Measurements from ENCODE around the gene CLDN5.

CLDN5 gene

DNA sequence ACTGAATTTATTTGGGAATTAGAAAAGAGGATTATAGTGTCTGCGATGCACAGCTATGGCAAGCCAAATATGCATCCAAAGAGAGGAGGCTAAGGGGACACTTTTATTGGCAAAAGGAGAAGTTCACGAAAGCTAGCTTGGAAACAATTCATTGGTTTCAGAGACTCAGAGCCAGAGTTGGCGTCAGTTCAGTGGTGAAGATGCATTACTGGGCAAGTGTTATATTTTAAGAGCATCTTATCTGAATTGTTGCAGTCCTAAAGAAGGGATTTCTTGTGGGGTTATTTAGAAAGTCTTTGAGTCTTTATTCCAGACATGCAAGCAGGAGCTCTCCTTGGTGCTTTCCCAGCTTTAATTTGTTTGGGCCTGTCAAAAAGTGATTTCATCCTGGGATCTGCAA is 15.0 kb downstream of the CLDN5 start:
- no peak overlapping the region for H3K4me3 ChIP-seq (ENCODE audit: low read depth, low read length)
- TF ChIP-seq CTCF (IDR thresholded peaks at IDR 0.05; ENCODE audit: low read depth, low read length), result no peak

- no peak for TF ChIP-seq CTCF (IDR thresholded peaks at IDR 0.05; ENCODE audit: low read depth, low read length)
Measured at GRCh38 chr22:19508024-19508776, 16.0 kb downstream of the CLDN5 start.

DNA sequence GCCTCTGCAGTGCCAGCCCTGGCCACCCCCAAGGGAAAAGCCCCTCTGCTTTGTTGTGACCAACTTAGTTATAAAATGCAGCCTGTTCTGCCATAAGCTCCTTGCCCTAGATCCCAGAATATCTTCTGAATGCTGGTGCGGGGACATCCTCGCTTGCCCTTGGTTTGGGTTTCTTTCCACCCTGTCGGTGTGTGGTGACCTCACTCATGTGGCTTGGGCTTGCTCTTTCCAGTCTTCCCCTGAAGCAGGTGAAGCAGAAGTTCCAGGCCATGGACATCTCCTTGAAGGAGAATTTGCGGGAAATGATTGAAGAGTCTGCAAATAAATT is 16.7 kb downstream of the CLDN5 start:
- H3K4me3 ChIP-seq (ENCODE audit: low read depth, low read length), result no peak overlapping the region
- TF ChIP-seq CTCF (IDR thresholded peaks at IDR 0.05; ENCODE audit: low read depth, low read length), result no peak

More at GRCh38 chr22:19508024-19508776, 16.0 kb downstream of the CLDN5 start:
- no peak overlapping the region for H3K4me3 ChIP-seq (ENCODE audit: low read depth, low read length)

DNA sequence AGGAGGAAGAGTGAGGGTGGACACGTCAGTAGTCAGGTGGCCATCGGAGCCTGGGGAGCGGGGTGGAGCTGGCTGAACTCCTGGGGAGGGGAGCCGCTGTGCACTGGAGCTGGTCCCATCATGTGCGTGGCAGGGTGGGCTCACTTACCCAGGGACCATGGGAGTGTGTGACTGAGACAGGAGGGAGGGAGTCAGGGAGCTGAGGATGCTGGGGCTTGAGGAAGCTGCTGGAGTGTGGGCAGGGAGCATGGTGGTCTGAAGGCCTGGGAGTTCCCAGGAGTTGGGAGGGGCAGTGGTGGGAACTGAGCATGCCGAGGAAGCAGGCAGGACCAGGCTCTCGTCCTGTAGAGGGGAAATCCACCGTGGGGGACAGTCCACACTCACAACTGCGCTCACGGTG is 18.0 kb downstream of the CLDN5 start:
- no peak overlapping the region for H3K4me3 ChIP-seq (ENCODE audit: low read depth, low read length)
- no peak for TF ChIP-seq CTCF (IDR thresholded peaks at IDR 0.05; ENCODE audit: low read depth, low read length)

GRCh38 chr22:19505735-19506126 is 18.5 kb downstream of the CLDN5 start:
- H3K4me3 ChIP-seq (ENCODE audit: low read depth, low read length), result no peak overlapping the region
- no peak for TF ChIP-seq CTCF (IDR thresholded peaks at IDR 0.05; ENCODE audit: low read depth, low read length)

DNA sequence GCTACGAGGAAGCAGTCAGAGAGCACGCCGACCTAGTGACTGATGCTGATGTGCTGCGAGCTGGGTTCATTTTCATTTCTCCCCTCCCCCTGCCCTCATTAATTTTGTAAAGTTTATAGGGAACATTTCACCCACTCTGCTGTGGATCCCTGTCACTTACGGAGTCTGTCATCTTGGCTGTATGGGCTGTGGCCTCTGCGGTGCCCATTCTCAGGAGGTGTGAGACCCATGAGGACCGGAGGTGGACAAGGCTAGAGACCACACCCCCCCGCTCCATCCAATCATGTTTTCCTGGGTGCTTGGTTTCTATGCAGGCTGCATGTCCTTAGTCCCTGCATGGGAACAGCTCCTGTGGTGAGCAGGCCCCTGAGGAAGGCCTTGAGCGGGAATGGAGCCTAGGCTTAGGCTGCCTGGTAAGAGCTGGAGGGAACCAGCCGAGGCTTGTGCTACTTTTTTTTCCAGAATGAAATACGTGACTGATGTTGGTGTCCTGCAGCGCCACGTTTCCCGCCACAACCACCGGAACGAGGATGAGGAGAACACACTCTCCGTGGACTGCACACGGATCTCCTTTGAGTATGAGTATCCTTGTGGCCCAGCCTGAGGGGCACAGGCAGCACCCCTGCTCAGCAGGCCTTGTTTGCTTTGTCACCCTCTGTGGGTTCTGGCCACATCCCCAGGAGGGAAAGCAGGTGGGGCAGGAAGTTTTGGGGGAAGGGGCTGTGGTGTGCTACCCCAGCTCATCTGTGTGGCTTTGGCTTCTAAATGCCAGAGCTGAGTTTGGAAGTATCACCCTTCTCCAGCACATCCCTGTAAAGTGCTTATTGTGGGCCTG is 19.1 kb downstream of the CLDN5 start:
- TF ChIP-seq CTCF (IDR thresholded peaks at IDR 0.05; ENCODE audit: low read depth, low read length), result no peak
- H3K4me3 ChIP-seq (ENCODE audit: low read depth, low read length), result no peak overlapping the region

DNA sequence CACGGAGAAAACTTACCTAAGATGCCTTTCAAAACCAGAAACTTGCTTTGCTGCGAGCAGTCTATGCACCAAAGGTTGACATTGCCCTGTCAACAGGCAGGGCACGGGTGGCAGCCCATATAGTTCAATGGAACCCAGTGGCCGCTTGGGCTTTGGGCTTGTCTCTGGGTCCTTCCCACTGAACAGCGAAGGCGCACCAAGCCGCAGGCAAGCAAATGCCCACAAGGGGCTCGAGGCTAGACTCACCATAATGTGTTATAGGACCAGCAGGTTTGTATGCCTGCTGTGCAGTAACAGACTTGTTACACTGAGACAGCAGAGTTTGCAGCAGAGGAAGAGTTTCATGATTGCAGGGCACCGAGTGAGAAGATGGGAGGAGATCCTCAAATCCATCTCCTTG is 20.3 kb downstream of the CLDN5 start:
- no peak for TF ChIP-seq CTCF (IDR thresholded peaks at IDR 0.05; ENCODE audit: low read depth, low read length)

More for the DNA sequence above, 20.3 kb downstream of the CLDN5 start:
- H3K4me3 ChIP-seq (ENCODE audit: low read depth, low read length), result no peak overlapping the region

All from WI38 (cell line).